Kidney glomerular epithelial cell (primary cell): ENCODE measurements around the gene NOXA1.

Experiments
- DNase-seq: peaks from one replicate; lab custom pipeline; 2025; lab: John Stamatoyannopoulos, UW

The NOXA1 gene

DNA sequence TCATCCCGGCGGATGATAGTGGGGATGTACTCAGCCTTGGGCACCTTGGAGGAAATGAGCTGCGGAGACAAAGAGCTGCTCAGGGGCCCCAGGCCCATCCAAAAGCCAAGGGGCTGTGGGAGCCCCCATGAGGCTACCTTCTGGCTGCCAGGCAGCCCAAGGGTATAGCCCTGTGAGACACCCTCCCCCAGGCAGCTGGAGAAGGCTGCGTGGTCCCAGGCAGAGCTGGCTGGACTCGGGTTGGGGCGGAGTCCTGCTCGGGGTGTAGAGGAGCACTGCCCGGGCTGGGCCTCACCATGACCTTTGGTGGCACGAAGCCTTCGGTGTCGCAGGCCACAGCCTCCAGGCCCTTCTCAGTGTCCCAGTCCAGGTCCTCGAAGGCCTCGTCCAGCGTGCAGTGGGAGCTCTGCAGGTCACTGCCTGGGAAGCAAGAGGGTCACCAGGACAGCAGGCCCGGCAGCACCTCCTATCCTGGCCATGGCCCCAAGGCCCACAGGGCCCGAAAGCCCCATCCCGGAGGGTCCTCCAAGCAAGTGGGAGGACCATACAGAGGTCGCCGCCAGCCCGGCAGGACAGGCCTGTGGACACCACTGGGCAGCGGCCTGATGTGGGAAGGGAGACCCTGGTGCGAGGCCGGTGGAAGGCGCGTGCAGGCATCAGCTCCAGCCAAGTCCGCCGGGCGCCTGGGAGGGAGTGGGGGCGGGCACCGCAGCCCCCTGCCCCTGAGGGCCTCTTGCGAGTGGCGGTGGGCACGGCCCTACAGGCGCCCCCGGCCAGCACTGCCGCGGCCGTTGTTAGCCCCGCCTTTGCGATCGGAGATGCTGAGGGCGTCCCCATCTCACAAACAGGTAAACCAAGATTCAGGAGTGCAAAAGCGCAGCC, 29.8 kb downstream of the NOXA1 start:
- DNase-seq = no peak

DNA sequence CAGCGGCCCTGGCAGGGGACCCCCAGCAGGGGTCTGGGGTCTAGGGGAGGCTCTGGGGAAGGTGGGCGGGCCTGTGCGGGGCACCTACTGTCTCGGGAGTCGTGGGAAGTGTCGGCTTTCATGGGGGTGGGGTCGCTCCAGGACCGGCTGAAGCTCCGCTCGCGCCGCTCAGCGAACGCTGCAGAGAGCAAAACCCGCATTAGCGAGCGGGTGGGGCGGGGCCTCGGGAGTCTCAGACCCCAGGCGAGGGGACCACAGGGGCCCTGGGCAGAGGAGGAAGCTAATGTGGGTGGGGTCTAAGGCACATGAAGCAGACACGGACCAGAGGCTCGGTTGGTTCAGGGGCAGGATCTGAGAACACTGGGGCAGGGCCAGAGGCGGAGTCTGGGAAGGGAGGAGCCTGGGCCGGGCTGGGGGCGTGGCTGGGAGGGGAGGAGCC, 30.5 kb downstream of the NOXA1 start:
- DNase-seq = peak; percentile 8

DNA sequence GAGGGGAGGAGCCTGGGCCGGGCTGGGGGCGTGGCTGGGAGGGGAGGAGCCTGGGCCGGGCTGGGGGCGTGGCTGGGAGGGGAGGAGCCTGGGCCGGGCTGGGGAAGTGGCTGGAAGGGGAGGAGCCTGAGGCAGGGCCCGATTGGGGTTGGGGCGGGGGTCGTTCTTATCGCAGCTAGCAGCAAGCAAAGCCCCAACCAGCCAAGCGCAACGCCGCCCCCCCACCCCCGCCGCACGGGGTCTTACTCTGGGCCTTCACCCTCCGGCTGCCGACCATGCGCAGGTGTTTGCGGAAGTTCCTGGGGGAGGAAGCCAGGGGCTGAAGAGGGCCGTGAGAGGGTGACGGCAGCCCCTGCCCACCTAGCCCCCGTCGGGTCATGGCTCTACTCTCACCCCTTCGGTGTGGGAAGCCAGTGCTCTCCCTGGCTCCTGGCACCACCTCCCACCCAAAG, 31.0 kb downstream of the NOXA1 start:
- DNase-seq = no peak

- DNase-seq = no peak
These were observed 31.6 kb downstream of the NOXA1 start for GRCh38 chr9:137454597-137455358.

- no peak for DNase-seq
These were observed 32.3 kb downstream of the NOXA1 start for GRCh38 chr9:137455359-137455991.

DNA sequence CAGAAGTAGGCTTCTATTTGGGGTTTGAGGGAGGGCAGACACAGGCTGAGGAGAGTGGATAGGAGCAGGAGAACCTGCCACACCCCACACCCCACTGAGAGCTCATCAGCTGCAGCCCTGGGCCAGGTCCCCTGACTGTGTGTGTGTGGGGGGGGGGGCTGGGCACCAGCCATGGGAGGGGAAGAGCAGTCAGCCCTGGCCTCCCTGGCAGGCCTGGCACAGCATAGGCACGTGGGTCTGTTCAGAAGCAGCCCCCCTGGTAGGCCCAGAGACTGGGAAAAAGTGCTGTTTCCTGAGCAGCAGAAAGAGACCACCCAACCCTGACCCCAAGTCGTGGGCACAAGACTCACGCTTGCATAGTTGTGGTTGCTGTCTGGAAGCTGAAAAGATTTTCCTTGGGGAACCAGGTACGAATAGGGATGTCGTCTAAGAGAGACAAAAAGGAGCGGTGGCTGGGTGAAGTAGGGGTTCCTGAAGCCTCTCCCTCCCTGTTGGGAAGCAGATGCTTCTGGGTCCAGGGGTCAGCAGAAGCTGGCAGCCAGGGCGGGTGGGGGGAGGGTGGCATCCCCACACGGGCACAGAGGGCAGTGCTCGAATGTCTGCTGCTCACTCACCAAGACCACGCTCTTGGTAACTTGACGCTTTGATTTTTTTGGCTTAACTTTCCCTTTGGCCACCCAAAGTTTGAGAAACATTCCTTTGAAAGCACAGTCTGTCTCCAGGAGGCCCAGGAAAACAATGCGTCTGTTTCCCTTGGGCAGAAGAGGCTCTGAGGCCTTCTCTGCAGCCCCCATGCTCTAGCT, 33.1 kb downstream of the NOXA1 start:
- peak; percentile 61 for DNase-seq

DNA sequence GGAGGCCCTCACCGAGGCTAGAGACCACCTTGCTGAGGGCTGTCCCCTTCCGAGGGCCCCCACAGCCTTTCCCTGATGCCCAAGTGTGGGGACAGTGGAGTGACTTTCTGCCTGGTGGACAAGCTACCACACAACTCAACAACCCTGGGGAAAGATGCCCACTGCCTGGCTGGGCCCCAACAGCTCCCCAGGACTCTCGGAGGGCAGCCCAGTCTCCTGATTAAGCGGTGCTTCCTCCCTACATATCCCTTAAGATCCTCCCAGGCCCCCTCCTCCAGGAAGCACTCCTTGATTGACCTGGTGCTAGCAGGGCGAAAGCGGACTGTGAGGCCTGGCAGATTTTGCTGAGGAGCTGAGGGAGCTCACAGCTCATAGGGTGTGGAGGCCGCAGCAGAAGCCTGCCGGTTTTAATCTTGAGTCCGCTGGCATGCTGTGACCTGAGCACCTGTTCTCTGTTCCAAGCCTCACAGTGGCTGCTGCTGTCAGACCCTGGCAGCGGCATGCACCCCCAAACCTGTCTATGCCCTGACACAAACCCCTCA, 33.7 kb downstream of the NOXA1 start:
- DNase-seq = no peak

DNA sequence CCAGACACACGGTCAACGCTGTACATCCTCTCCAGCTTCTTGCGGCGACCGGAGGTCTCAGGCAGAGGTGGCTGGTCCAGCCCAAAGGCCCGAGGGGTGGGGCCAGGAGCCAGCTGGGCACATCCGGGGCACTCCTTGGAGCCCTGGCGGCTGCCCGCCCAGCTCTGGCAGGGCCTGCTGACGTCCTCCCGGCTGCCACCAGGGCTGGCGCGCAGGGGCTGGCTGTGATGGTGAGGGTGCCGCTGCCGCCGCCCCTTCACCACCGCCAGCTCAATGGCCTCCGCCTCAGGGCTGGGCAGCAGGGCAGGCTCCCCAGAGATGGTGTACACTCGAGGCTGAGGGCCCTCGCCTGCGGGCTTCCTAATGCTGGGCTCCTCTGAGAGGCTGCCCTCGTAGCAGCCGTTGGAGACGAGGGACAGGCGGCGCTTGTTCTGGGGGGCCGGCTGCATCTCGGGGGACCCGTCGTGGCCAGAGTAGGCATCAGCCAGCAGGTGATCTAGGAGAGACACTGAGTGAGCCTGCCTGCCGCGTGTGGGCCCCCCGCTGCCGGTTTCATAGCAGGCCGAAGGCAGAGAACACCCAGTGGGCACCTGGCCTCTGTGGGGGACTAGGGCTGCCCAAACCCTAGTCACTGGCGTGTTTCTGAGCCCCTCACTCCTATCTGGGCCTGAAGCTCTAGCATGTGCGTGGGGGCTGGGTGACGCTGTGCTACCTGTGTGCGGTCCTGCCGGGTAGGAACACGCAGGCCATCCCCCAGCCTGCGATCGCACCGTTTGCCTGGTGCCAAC, 34.4 kb downstream of the NOXA1 start:
- no peak for DNase-seq

DNA sequence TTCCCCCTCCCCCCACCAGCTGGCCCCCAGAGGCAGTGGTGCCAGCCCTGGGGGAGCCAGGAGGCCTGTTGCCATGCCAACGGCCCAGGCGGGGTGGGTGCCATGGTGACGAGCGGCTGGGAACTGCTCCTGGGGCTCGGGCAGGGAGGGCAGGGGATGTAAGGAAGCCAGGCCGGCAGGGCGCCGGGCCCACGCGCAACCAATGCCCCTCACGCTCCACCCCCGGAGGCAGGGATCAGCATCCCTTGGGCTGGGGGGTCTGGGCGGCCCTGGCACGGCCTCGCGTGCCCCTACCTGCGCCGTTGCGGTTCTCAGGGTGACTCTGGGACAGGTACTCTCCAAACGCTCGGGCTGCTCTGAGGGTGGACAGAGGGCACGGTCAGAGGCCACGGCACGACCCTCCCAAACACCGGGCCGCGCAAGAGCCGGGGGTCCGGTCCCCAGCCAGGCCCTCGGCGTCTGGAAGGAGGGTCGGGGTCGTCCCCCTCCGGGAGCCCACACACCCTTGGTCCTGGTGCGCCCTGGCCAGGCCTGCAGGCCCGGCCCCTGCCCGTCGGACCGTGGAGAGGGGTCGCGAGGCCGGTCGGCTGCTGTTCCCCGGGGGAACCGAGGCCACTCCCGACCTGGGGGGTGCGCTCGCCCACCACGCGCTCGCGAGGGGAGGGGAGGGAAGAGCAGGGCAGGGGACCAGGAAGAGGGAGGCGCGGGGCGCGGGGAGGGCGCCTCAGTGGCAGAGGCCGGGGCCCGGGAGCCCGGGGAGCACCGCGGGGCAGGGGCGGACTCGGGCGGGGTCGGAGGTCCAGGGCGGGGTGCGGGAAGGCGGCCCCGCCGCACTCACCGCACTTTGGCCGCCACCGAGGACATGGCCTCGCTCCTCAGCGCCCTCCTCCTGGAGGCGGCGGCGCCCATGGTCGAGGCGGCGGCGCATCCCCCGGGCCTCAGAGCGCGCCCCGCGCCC, 35.3 kb downstream of the NOXA1 start:
- DNase-seq = no peak

- DNase-seq = peak; percentile 78
These were observed 36.0 kb downstream of the NOXA1 start, which contains the start of gene NSMF for GRCh38 chr9:137459152-137459600. Gene NSMF (minus strand): TSS chr9:137459334. CDS start chr9:137459102, 232 bp downstream.

- no peak for DNase-seq
These were observed 36.6 kb downstream of the NOXA1 start for GRCh38 chr9:137459601-137460362.

DNA sequence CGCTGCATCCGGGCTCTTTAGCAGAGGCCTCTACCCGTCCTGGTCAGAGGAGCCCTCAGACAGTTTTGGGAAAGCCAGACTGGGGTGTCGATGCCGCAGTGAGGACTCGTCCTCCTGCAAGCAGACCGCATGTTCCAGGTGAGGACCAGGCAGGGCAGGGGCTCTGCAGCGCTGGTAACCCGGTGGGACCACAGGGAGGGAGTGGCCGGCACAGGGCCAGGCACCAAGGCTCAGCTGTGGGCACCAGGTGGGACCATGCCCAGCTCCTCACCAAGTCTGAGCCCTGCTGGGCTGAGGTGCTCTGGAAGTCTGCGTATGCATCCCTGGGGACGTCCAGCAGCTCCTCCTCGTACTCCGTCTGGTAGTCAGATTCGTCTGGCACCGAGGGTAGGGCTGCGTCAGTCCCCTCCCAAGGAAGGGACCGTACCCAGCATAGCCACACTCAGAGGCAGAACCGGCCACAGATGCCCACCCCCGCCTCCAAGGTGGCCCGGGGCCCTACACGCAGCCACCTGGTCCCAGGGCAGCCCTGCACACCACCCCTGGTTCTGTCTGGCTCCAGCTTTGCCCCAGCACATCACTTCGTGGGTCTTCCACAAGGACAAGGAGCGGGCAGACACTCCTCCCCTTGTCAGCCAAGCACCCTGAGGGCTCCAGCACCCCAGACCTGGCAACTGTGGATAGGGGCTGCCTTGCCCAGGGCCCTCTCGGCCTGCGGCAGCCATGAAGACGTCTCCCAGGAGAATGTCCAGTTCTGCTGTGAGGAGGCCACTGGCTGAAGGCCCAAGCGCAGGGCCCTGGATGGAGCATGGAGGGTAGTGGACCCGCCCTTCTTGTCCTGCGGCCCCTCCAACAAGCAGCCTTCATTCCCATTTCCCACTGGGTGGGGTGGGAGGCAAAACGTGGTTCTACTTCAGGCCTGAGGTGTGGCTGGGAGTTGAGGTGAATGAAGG, 37.4 kb downstream of the NOXA1 start:
- DNase-seq = no peak

DNA sequence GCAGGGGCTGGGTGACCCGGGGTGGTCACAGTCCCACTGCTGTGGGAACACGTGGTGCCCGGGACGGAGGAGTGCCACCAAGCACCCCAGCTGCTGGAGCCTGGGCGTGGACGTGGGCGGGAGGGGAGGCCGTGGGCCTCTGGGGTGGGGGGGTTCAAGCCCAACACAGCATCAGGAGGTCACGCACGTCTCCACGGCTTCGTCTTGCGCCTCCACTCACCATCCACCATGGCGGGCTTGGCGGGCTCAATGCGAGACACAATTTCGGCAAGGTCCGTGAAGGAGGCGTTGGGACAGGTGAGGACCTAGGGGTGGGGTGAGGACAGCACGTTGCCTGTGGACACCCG, 38.1 kb downstream of the NOXA1 start:
- no peak for DNase-seq

DNA sequence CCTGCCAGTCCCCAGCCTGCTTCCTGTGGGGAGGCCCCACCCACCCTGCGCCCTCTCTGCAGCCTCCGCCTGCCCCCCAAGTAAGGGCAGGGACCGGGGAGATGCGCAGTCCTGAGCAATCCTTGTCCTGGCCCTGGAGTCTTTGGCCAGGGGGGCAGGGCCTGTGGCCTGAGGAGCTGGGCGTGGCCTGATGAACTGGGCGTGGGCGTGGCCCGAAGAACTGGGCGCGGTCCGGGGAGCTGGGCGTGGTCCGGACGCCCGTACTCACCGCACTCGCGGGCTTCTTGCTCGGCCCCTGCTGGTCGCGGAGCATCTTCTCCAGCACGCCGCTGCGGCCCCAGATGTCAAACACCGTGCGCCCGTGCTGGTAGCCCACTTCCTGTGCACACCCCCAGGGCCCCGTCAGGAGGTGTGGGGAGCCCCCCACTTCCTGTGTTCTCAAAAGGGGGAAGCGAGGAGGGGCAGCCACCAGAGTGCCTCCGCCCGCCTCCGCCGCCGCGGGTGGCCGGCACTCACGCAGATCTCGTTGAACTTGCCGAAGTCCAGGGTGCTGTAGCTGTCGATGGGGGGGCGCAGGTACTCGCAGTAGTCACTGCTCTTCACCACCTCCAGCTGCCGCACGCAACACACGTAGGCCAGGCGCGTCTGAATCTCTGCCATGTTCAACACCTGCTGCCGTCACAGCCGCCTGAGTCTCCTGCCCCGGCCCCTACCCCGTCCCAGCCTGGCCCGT, 38.6 kb downstream of the NOXA1 start:
- no peak for DNase-seq

DNA sequence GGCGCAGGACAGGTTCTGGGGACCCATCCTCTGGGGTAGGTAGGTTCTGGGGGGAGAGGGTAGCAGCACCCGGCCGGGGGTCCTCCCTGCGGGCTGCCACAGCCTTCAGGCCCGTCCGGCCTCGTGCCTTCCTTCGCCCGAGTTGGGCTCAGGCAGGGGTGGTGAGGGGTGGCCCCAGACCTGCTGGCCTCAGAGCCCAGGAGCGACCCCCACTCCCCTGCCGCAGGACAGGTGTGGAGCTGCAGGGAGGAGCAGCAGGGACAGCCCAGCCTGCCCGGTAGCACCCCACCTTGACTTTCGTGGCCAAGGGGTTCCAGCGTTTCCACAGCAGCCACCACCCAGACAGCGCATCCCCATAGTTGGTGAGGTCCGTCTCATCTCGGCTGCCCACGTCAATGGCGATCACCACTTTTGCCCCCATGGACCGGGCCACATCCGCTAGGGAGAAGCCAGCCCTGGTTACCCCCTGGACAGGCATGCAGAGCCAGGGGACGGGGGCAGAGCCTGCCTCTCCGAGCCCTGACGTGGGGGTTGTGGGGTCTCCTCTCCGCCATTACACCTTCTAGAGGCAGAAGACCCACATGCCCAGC, 39.3 kb downstream of the NOXA1 start:
- no peak for DNase-seq
